AG09309 (cell line): ENCODE data around the gene ACBD6.

ENCODE experiments used
- DNase-seq: peaks from one replicate; pipeline ENCODE4 v3.0.0-alpha.2; 2010; ENCODE audit warnings: low read depth
- H3K4me3 ChIP-seq: 2 replicates; pipeline ENCODE4 v1.5.1; 2011; ENCODE audit warnings: mild to moderate bottlenecking, low read depth, low read length, moderate library complexity; ENCODE audit not compliant: control insufficient read depth
- TF ChIP-seq, protein P1 (sequence below): IDR thresholded peaks from 2 replicates; pipeline ENCODE4 v1.5.1; 2011; ENCODE audit warnings: mild to moderate bottlenecking, low read depth, low read length, inconsistent platforms; ENCODE audit not compliant: insufficient read depth, control insufficient read depth; ENCODE audit errors: missing control alignments

The ACBD6 gene

DNA sequence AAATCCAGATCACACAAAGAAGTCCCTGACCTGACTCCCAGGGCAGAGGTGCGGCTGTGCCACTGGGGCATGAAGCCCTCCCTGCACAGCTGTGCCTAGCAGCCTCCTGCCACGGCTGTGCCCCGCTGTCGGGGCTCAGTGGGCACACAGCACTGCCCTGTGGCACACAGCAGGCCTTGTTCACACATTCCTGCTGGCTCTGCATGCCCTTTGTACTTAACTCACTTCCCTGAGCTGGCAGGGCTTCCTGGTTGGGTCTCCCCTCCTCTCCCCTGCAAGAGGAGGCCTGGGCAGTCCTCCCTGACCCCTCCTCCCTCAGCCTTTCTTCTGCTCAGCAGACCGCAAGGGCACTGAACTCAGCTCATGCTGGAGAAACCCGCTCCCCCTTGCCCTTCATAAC lies 257.5 kb downstream of the ACBD6 start:
- H3K4me3 ChIP-seq = no peak overlapping the region
- TF ChIP-seq, protein P1, sequence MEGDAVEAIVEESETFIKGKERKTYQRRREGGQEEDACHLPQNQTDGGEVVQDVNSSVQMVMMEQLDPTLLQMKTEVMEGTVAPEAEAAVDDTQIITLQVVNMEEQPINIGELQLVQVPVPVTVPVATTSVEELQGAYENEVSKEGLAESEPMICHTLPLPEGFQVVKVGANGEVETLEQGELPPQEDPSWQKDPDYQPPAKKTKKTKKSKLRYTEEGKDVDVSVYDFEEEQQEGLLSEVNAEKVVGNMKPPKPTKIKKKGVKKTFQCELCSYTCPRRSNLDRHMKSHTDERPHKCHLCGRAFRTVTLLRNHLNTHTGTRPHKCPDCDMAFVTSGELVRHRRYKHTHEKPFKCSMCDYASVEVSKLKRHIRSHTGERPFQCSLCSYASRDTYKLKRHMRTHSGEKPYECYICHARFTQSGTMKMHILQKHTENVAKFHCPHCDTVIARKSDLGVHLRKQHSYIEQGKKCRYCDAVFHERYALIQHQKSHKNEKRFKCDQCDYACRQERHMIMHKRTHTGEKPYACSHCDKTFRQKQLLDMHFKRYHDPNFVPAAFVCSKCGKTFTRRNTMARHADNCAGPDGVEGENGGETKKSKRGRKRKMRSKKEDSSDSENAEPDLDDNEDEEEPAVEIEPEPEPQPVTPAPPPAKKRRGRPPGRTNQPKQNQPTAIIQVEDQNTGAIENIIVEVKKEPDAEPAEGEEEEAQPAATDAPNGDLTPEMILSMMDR = no peak
- DNase-seq = no peak

DNA sequence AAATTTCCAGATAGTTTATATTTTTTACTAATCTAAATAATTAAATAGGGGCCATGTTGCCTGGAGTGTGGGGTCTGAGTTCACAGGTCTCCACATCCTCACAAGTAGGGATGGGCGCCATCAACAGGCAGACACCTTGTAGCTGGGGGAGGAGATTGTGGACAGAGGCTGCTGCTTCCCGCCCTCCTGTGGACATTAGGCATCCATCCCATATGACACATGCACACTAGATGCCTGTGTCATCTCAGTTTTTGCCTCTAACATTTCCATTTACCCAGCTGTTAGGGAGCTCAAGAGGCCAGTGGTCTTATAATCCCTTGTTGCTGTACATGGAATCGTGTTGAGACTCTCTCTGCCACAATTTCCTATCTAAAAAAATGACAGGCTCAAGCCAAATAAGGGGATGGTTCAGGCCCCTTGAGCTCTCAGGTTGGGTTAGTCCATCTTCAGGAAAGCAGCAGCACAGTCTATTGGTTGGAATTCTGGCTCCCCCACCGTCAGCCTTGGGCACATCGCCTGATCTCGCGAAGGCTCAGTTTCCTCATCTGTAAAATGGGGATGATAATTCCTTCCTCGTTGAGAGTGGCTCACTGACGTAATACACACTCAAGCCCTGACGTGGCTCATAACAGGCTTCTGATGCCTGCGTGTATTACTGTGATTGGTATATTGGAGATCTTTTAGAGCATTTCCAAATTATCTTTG lies 258.7 kb downstream of the ACBD6 start:
- H3K4me3 ChIP-seq = no peak overlapping the region
- DNase-seq = no peak
- TF ChIP-seq, protein P1 = no peak

DNA sequence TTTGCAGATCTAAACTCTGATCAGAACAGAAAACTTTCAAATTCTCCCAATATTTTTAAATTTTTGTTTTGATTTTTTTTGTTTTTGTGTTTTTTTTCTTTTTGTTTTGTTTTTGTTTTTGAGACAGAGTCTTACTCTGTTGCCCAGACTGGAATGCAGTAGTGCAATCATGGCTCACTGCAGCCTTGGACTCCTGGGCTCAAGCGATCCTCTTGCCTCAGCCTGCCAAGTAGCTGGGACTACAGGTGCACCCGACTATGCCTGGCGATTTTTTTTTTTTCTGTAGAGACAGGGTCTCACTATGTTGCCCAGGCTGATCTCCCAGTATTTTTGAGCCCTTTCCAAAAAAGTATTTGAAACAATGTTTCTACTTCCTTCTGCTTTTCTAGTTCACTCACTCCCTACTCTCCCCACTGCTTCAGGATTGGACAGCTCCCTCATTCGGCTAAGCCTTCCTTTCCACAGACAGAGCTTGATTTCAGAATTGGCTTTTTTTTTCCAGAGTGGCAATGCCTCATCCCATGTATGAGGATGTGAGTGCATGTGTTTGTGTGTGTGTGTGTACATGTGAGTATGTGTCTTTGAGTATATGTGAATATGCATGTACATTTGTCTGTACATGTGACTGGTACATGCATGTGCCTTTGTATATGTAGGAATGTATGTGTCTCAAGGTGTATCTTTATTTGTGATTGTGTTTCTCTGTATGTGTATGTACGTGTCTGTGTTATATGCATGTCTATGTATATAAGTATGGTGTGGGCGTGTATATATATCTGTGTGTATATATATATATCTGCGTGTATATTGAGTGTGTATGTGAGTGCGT lies 260.4 kb downstream of the ACBD6 start:
- no peak overlapping the region for H3K4me3 ChIP-seq
- DNase-seq = no peak
- TF ChIP-seq, protein P1 = no peak

DNA sequence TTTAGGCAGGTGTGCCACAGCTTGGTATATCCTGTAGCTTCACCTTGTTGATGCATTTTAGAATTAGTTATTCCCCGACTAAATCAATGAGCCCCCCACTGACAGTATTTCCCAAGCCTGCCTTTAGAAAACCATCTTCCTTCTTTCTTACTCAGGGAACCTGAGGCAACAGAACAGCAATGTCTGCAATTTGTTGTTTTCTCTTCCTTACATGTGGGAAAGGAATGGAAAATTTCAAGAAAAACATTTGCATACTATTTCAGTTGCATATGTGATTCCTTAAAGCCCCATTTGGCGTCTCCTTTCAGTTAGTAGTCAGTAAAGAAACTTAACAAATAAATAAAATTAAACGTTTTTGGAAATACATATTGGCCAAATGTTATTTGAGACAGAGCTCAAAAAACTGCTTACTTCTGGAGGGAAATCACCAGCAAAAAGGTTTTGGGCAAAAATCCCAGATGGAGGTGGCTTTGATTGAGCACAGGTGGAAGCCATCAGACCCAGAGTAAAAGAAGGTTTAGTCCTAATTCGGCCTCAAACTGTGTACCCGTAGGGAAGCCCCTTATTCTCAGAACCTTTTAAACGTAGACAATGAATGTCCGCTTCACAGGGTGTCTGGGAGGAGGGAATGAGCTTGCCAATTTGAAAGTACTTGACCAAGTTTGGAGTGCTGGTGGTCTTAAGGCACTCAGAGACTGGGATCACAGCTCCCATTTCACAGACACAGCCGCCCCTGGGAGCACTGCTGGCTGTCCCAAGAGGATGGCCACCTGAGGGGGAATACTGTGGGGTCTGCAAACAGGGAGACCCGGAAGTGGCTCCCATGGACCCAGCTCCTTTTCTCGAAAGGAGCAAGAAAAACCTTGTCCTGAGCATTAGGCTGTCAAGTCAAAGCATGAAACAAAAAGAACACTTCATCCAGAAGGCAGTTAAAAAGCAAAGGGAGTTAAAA lies 263.0 kb downstream of the ACBD6 start:
- DNase-seq = no peak
- TF ChIP-seq, protein P1 = no peak
- H3K4me3 ChIP-seq = no peak overlapping the region

DNA sequence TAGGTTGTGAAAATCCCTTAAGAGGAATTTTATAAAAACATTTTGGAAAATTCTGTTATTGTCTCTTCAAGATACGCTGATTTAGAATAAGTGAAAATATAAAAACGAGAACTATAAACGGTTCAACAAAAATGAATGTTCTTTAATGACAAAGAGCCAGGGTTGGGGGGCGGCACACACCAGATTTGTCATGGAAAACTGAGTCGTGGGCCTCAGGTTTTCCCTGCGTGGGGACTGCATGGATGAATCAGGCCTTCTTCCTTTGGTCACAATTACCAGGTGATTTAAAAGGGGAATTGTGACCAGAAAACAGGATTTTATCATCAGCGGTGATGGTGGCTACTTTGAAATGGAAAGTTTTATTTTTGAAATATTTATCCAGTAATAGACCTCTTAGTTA lies 263.7 kb downstream of the ACBD6 start:
- TF ChIP-seq, protein P1 = no peak
- no peak for DNase-seq
- no peak overlapping the region for H3K4me3 ChIP-seq
